ENCODE data around the gene AP4B1. TPM values are rescaled to one million over a fixed set of nuclear protein-coding genes. Genes with fewer than 3 reads are reported as not detected.

The AP4B1 gene
- total RNA-seq, 1 experiment from 2014 or later: 14.2 TPM

DNA sequence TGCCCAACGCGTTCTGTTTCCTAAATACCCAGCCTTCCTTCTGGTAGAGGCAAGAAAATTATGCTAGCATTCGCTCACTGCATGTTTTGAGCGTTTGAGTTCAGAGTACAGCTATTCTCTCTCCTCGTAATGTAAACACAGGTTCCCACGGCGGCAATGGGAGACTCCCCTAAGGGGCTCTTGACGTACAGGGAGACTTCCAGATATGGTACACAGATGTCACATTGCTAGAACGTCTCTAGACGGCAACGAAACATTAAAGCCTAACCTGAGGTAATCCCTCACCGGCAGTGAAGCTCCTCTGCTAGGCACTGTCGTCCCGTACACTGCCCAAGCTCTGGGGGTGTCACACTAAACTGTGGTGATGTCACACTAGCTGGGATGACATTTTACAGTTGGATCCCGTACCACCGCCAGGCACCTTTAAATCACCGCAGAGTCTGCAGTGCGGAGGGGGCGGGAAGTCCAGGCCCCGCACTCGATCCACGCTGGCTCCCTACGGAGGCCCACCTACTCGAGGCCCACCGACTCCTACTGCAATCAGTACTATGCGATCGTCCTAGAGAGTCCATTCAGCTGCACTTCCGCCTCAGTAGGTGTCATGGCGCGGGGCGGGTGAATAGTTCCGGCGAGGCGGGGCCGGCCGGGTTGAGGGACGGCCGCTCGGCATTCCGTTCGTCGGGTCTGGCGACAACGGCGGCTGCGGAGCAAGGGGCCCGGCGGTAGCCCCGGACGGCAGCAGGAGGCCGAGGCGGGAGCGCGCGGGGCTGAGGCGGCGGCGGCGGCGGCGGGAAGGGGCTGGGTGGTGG is 24.5 kb upstream of the AP4B1 start, which contains the start of gene HIPK1 (continued):
- TF ChIP-seq, protein P1, sequence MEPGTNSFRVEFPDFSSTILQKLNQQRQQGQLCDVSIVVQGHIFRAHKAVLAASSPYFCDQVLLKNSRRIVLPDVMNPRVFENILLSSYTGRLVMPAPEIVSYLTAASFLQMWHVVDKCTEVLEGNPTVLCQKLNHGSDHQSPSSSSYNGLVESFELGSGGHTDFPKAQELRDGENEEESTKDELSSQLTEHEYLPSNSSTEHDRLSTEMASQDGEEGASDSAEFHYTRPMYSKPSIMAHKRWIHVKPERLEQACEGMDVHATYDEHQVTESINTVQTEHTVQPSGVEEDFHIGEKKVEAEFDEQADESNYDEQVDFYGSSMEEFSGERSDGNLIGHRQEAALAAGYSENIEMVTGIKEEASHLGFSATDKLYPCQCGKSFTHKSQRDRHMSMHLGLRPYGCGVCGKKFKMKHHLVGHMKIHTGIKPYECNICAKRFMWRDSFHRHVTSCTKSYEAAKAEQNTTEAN (CRISPR knock-in tag; IDR thresholded peaks at IDR 0.05): no peak
- TF ChIP-seq FOXP1 (CRISPR knock-in tag; IDR thresholded peaks at IDR 0.05; ENCODE audit: borderline replicate concordance) (peak; percentile 47; the same call in 1 of the 2 replicates), TEAD4 (CRISPR knock-in tag; IDR thresholded peaks at IDR 0.05) (no peak), CBFB (CRISPR knock-in tag; IDR thresholded peaks at IDR 0.05; ENCODE audit: low read depth) (no peak), FOXK1 (CRISPR knock-in tag; IDR thresholded peaks at IDR 0.05) (peak; percentile 89), ZNF671 (CRISPR knock-in tag; IDR thresholded peaks at IDR 0.05) (no peak), HMGA2 (CRISPR knock-in tag; IDR thresholded peaks at IDR 0.05) (no peak), ETV6 (CRISPR knock-in tag; IDR thresholded peaks at IDR 0.05) (peak; percentile 78; the same call in 1 of the 2 replicates), RELA (CRISPR knock-in tag; IDR thresholded peaks at IDR 0.05; ENCODE audit: borderline replicate concordance) (no peak)
- TF ChIP-seq, protein P2, sequence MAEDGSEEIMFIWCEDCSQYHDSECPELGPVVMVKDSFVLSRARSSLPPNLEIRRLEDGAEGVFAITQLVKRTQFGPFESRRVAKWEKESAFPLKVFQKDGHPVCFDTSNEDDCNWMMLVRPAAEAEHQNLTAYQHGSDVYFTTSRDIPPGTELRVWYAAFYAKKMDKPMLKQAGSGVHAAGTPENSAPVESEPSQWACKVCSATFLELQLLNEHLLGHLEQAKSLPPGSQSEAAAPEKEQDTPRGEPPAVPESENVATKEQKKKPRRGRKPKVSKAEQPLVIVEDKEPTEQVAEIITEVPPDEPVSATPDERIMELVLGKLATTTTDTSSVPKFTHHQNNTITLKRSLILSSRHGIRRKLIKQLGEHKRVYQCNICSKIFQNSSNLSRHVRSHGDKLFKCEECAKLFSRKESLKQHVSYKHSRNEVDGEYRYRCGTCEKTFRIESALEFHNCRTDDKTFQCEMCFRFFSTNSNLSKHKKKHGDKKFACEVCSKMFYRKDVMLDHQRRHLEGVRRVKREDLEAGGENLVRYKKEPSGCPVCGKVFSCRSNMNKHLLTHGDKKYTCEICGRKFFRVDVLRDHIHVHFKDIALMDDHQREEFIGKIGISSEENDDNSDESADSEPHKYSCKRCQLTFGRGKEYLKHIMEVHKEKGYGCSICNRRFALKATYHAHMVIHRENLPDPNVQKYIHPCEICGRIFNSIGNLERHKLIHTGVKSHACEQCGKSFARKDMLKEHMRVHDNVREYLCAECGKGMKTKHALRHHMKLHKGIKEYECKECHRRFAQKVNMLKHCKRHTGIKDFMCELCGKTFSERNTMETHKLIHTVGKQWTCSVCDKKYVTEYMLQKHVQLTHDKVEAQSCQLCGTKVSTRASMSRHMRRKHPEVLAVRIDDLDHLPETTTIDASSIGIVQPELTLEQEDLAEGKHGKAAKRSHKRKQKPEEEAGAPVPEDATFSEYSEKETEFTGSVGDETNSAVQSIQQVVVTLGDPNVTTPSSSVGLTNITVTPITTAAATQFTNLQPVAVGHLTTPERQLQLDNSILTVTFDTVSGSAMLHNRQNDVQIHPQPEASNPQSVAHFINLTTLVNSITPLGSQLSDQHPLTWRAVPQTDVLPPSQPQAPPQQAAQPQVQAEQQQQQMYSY (CRISPR knock-in tag; IDR thresholded peaks at IDR 0.05): no peak
- TF ChIP-seq, protein P3, sequence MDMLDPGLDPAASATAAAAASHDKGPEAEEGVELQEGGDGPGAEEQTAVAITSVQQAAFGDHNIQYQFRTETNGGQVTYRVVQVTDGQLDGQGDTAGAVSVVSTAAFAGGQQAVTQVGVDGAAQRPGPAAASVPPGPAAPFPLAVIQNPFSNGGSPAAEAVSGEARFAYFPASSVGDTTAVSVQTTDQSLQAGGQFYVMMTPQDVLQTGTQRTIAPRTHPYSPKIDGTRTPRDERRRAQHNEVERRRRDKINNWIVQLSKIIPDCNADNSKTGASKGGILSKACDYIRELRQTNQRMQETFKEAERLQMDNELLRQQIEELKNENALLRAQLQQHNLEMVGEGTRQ (CRISPR knock-in tag; IDR thresholded peaks at IDR 0.05): no peak
- TF ChIP-seq, protein P4, sequence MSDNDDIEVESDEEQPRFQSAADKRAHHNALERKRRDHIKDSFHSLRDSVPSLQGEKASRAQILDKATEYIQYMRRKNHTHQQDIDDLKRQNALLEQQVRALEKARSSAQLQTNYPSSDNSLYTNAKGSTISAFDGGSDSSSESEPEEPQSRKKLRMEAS (CRISPR knock-in tag; IDR thresholded peaks at IDR 0.05): peak; percentile 81
- TF ChIP-seq, protein P5, sequence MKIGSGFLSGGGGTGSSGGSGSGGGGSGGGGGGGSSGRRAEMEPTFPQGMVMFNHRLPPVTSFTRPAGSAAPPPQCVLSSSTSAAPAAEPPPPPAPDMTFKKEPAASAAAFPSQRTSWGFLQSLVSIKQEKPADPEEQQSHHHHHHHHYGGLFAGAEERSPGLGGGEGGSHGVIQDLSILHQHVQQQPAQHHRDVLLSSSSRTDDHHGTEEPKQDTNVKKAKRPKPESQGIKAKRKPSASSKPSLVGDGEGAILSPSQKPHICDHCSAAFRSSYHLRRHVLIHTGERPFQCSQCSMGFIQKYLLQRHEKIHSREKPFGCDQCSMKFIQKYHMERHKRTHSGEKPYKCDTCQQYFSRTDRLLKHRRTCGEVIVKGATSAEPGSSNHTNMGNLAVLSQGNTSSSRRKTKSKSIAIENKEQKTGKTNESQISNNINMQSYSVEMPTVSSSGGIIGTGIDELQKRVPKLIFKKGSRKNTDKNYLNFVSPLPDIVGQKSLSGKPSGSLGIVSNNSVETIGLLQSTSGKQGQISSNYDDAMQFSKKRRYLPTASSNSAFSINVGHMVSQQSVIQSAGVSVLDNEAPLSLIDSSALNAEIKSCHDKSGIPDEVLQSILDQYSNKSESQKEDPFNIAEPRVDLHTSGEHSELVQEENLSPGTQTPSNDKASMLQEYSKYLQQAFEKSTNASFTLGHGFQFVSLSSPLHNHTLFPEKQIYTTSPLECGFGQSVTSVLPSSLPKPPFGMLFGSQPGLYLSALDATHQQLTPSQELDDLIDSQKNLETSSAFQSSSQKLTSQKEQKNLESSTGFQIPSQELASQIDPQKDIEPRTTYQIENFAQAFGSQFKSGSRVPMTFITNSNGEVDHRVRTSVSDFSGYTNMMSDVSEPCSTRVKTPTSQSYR (CRISPR knock-in tag; IDR thresholded peaks at IDR 0.05): no peak
- TF ChIP-seq, protein P6, sequence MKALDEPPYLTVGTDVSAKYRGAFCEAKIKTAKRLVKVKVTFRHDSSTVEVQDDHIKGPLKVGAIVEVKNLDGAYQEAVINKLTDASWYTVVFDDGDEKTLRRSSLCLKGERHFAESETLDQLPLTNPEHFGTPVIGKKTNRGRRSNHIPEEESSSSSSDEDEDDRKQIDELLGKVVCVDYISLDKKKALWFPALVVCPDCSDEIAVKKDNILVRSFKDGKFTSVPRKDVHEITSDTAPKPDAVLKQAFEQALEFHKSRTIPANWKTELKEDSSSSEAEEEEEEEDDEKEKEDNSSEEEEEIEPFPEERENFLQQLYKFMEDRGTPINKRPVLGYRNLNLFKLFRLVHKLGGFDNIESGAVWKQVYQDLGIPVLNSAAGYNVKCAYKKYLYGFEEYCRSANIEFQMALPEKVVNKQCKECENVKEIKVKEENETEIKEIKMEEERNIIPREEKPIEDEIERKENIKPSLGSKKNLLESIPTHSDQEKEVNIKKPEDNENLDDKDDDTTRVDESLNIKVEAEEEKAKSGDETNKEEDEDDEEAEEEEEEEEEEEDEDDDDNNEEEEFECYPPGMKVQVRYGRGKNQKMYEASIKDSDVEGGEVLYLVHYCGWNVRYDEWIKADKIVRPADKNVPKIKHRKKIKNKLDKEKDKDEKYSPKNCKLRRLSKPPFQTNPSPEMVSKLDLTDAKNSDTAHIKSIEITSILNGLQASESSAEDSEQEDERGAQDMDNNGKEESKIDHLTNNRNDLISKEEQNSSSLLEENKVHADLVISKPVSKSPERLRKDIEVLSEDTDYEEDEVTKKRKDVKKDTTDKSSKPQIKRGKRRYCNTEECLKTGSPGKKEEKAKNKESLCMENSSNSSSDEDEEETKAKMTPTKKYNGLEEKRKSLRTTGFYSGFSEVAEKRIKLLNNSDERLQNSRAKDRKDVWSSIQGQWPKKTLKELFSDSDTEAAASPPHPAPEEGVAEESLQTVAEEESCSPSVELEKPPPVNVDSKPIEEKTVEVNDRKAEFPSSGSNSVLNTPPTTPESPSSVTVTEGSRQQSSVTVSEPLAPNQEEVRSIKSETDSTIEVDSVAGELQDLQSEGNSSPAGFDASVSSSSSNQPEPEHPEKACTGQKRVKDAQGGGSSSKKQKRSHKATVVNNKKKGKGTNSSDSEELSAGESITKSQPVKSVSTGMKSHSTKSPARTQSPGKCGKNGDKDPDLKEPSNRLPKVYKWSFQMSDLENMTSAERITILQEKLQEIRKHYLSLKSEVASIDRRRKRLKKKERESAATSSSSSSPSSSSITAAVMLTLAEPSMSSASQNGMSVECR (CRISPR knock-in tag; IDR thresholded peaks at IDR 0.05; ENCODE audit: borderline replicate concordance): peak; percentile 89
